Measurements from ENCODE around the gene TRNT1. TPM values are rescaled to one million over a fixed set of nuclear protein-coding genes. Genes with fewer than 3 reads are reported as not detected.

TRNT1 gene
- polyA plus RNA-seq, 3 donors from 2014 or later: 7.4 to 18.7 (median 15.9) TPM

DNA sequence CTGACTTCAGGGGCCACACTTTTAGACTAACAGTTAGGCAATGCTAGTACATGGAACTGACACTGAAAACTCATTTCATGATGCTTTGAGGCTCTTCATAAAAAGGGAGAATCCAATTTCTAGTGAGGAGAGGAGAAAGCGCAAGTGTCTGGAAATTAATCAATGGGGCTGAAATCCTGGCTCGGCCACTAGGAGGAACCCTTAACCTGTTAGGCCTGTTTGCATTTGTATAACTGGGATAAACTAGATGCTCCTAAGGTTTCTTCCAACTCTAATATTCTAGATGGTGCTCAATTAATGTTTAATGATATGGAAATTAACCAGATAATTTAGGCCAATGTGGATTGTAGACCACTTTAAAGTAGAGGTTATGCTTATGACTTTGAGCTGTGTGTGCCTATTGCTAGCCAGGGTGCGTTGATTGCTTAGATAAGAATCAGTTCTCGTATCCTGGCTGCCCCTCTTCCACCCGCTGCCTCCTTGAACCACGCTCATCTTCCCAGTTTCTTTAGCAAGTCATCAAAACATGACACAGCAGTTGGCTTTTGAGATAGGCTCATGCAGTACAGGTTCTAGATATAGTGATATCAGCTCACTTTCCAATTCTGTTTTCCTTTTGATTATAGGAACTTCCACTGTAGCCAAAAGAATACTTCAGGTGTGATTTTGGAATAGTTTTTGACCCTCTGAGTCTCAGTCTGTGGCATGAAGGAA, 69.6 kb downstream of the TRNT1 start:
- no peak overlapping the region for H3K27ac Mint-ChIP-seq
- peaks cover 0 to 2% (median 1%) of the 10 kb centered on the region in 3 donors for H3K27me3 Mint-ChIP-seq (ENCODE audit: low read depth in 3 of 3)
- H3K9me3 Mint-ChIP-seq: no peaks in the 10 kb centered on the region
- H3K36me3 Mint-ChIP-seq: no peaks in the 10 kb centered on the region
- no peak for DNase-seq
- no peak overlapping the region for H3K4me3 Mint-ChIP-seq
- H3K4me1 Mint-ChIP-seq: peaks cover 37 to 41% of the 10 kb centered on the region in 2 donors

Other genes starting within 250 kb of the TRNT1 start
- gene IL5RA, start 16.6 kb upstream of the TRNT1 start, polyA plus RNA-seq: 1 to 10 TPM in 1 of 3 donors, not detected in 2; 1.0 TPM
- gene CRBN, start 52.8 kb downstream of the TRNT1 start, polyA plus RNA-seq: 100 to 1,000 TPM; 171 to 176 (median 174) TPM